KG1 (cell line): Measurements from ENCODE around the gene SMG7.

ENCODE experiments used
- DNase-seq: peaks from one replicate; lab custom pipeline; 2025; lab: John Stamatoyannopoulos, UW

Gene SMG7

DNA sequence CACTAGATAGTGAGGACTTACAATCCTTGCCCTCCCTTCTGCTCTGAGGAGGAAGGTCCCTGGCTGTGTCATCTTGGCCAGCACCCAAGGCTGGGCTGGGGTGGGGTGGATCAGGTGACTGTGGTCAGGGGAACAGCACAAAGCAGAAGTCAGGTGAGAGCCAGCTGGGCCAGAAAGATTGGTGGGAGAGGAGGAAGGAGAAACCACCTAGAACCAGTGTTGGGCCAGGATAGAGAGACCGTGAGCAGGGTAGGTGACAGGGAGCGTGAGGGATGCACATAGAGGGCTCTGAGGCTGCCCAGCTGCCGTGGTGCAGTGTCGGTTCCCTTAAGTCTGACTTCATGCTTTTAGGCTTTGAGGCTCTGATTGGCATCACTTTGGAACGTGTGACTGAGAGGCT, 95.3 kb downstream of the SMG7 start:
- DNase-seq = peak; percentile 59

DNA sequence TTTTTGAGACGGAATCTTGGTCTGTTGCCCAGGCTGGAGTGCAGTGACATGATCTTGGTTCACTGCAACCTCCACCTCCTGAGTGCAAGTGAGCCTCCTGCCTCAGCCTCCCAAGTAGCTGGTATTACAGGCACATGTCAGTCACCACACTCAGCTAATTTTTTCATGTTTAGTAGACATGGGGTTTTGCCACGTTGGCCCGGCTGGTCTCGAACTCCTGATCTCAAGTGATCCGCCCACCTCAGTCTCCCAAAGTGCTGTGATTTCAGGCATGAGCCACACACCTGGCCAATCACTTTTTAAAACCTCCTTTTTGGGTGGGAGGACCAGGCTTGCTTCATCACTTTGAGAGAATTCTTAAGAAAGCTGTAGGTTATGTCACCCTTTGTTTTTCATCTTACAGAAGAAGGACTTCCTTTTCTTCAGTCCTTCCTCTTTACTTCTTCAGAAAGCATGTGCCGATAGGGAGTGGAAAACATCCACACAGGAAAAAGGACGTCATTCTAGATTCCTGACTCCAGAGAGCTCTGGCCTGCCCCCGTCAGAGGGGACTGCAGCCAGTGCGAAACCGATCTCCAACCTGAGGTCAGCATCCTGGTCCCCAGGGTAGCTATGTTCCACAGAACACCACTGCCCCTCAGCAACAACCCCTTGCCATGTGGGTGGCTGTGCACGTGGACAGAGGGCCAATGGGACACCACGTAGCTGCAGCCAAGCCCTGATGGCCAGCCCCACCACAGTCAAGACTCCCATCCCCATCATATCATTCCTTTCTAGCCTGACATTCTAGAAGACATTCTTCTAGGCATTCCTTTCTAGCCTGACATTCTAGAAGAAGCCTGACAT, 96.1 kb downstream of the SMG7 start:
- DNase-seq = no peak

DNA sequence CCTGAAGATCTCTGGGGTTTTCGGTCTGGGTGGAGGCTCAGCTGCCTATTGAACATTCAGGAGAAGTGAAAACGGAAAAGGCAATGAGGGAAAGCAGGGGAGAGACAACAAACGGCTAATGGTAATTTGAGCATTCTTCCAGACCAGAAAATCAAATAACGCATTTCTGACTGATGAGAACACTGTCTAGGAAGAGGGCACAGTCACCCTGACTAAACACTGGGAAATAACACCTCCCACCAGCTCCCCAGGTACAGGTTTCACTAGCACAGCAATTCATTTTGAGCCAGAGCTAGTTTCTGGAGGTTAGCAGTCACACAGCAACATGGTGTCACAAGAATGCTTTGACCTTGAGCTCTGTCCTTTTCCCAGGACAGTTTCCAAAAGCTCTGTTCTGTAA, 96.8 kb downstream of the SMG7 start:
- DNase-seq = no peak

DNA sequence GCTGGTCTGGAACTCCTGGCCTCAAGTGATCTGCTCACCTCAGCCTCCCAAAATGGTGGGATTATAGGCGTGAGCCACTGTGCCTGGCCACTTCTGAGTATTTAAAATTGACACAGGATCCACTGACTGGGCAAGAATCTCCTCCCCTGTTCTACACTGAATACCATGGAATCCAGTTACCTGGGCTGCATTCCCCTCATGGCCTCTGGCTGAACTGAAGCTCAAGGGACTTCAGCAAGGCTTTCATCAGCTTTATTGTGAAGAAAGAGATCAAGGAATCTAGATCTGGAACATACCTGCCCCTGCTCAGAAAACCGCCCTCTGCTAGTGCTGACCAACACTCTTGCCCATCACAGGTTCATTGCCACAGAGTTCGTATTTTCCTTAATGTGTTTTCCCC, 97.5 kb downstream of the SMG7 start:
- no peak for DNase-seq

DNA sequence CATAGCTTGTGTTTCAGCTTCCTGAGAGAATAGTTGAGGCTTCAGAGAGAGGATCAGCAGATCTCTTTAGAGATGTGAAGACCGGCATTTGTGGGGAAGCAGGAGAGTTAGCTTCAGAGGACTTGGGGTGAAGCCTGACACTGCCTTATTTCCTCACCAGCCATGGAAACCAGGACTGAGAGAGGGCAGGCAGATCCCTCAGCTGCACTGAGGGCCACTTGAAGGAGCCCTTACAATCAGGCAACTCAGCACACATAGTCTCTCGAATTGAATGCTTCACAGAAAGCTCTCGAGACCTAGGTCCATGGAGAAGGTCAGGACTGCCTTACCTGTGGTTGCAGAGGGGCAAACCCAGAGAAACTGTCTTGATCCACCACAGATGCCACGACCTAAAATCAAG, 98.2 kb downstream of the SMG7 start:
- DNase-seq = no peak

DNA sequence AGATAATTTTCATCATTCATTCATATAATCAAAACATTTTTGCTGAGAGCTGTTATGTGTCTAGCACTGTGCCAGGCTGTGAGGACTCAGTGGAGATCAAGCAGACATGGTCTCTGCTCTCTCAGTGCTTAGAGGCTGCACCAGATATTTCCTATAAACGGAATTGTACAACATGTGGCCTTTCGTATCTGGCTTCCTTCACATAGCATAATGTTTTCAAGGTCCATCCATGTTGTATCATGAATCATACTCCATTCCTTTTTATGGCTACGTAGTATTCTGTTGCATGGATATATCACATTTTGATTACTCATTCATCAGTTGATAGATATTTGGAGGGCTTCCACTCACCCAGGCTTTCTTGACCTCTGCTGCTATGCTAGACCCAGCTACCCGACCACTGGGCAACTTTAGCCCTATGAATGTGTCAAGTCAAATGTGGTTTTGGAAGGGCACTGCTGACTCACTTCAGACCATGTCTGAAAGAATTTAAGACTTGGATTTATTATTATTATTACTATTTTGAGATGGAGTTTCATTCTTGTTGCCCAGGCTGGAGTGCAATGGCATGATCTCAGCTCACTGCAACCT, 99.5 kb downstream of the SMG7 start:
- DNase-seq = no peak

DNA sequence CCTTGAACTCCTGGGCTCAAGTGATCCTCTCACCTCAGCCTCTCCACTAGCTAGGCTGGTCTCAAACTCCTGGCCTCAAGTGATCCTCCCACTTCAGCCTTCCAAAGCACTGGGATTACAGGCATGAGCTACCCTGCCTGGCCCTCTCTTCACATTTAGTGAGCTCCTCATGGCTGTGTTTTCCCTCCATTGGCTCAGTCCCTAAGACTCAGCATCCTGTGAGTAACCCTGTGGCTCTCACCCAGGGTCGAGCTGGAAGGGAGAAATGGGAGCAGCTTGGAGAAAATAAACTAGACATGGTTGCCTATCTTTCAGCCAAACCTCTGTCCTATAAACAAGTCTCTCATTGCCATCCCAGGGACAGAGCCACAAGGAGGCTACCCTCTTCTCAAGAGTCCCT, 100.4 kb downstream of the SMG7 start:
- no peak for DNase-seq

DNA sequence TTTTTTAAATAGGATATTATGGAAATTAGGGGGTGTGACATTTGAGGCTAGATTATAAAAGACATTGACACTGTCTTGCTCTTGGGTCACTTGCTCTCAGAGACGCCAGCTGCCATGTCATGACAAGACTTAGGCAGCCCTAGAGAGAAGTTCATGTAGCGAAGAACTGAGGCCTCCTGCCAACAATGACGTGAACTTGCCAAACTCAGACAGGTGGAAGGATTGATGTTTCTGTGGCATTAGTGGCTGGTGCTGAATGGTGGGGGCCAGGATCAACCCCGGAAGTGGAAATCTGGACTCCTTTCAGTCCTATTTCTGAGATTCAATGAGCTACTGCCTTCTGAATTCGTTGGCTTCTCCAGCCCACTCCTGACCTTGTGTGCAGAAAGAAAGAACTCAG, 103.3 kb downstream of the SMG7 start:
- no peak for DNase-seq

DNA sequence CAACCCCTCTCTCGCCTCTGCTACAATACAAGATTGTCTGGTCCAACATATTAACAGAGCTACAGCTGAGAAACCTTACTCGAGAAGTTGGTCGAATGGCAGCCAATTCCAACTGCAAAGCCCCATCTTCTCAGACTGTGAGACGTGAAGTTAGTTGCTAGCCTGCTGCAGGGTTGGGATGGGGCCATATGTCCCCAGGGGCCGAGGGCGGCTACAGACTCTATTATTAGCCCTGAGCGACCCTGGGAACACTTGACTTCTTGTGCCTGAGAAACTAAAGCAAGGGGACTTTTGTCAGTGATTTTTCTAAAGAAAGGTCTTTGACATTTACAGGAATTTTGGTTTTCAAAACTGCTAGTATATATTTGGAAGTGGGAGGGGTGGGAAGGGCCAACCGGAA, 104.2 kb downstream of the SMG7 start:
- no peak for DNase-seq

DNA sequence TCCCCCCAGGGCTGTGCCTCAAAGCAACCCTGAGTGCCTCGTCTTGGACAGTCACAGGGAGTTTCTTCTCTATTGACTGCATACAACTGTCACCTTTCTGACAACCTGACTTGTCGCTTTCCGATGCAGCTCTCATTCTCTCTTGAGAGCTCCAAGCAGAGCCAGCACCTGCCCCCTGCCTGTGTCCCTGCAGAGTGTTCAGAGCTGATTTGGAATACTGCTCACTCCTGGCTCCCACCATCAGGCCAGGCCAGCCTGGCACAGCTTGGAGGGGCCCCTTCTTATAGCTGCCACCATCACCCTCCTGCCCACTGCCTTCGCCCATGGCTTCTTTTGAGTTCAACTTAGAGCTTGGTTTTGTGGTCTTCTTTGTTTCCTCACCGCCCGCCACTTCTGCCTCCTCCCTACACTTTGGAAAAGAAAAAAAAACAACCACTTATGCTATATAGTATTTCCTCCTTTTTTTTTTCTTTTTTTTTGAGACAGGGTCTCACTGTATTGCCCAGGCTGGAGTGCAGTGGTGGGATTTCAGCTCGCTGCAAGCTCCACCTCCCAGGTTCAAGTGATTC, 105.7 kb downstream of the SMG7 start:
- peak; percentile 43 for DNase-seq

DNA sequence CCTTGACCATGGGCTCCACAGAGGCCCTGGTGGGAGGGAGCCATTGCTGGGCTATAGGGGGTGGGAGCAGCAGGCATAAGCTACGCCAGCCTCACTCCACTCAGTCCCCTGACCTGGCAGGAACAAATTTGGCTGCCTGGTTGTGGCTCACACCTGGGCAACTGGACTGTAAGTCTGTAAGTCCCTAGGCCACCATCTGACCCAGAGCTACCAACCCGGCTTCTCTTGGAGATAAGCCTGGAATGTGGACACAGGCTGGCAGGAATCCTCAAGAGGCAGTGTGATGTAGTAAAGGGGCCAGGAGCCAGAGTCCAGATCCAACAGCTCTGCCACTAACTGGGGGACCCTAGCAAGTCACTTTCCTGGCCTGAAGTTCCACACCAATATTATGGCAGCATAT, 106.6 kb downstream of the SMG7 start:
- DNase-seq = no peak

DNA sequence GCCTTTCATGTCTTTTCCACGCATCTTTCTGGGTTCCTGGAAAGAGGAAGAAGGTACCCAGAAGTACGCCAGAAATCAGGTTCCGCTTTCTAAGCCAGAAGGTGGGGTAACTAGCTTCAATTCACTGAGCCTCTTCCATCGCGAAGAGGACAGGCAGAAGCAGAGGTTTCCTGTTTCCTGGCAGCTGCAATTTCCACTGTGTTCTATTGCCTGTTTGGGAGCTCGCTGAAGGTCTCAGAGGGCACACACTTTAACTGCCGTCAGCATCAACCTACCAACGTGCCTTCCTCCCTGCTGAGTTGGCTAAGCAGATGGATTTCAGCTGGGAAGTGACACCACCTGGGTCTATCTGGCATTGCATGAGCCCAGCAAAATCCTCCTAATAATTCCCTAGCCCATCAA, 108.0 kb downstream of the SMG7 start:
- DNase-seq = peak; percentile 90

DNA sequence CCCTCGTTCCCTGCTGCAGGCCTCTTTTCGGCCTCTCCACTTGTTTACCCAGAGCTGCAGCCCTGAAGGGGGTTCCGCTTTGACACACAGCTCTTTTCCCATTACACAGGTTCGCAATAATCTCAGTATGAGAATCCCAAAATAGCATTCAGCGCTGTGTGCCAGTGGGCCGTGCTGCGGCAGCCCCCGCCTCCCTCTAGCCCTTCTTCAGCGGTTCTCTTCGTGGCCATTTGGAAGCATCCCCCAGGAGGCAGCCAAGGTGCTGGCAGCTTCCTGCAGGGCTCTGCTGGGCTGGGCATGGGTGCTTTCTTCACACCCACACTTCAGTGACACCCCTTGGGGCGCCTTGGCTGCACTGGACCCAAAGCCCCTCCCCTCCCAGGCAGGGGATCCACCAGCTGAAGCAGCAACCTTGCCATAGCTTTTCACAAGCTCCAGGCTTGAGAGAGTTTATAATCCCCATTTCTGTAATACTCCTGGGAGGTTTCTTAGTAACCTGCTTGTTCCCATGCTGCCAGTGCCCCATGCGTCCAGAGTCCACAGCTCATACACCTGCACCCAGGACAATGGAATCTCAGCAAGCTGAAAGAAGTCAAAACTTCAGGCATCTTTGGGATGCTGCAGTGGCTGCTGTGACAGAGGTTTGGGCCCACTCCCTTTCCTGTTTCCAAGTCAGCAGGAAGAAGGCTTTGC, 109.9 kb downstream of the SMG7 start:
- DNase-seq = no peak

DNA sequence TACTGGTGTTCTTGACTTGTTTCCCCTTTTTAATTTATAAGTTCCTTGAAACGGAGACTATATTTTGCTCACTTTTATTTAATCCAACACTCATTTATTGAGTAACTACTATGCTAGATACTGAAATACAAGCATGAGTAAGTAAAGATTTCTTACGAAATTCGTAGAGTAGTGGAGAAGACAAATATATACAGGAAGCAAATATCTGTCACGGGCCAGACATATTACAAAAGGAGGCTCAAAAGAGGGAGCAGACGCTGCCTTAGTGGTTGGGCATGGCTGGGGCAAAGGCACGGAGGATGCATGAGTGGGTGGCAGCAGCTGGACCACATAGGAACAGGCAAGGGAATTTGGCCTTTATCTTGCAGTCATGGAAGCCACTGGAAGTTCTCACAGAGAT, 111.2 kb downstream of the SMG7 start:
- no peak for DNase-seq

DNA sequence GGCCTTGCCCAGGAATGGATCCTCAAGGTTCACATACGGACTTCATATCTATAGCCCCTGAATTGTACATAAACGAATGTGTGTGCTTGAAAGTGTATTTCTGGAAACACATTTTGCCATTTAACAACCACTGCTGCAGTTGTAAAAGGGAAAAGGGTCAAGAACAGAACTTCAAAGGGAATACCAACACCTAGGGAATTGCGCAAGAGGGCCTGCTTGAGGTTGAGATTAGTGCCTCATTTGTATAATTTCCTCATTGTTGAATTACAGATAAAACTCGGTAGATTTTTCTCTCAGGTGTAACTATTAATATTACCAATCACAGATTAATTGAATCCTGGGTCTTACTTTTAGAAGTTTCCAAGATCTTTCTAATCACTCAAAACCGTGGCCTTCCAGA, 111.8 kb downstream of the SMG7 start:
- no peak for DNase-seq

DNA sequence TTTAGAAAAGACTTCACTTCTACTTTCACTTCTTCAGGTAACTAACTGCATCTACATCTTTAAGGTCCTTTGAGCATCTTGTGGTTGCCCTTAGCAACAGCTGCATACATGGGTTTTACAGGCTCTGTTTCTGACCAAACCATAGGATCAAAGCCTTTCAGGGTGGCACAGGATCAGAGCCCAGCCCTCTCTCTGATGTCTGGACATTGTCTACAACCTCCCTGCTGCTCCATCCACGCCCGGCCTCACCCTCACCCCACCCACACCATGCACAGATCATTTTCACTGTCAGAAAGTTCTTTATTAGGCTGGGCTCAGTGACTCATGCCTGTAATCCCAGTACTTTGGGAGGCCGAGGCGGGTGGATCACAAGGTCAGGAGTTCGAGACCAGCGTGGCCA, 112.7 kb downstream of the SMG7 start:
- DNase-seq = no peak

DNA sequence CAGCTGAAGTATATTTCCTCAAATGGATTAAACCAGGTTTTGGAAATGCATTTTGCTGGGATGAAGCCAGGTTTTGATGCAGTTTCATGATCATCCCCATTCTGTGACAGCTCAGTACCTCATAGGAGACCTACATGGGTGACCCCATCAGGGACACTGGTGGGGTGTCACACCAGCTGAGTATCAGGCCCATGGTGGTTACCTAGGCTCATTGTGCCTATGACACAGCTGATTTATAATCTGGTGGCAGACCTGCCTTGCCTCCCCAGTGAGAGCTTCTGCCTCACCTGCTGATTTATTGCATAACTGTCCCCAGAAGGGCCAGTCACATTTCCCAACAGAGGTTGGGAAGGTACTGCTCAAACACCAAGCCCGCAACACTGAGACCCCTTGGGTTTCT, 114.2 kb downstream of the SMG7 start:
- DNase-seq = no peak

DNA sequence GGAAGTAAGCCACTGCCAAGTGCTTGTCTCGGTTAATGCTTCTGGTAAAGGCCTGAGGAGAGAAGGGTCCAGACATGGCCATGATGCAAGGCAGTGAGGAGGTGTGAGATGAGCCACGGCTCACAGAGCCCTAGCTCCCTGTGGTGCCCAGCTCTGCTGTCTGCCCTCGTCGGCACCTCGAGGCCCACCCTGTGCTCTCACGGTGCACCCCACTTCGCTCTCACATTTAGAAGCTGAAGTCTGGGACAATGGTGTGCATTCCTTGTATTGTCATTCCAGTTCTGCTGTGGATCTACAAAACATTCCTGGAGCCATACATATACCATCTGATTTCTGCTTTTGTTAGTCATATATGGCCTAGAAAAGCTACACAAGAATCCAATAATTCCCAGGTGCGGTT, 114.6 kb downstream of the SMG7 start:
- no peak for DNase-seq

DNA sequence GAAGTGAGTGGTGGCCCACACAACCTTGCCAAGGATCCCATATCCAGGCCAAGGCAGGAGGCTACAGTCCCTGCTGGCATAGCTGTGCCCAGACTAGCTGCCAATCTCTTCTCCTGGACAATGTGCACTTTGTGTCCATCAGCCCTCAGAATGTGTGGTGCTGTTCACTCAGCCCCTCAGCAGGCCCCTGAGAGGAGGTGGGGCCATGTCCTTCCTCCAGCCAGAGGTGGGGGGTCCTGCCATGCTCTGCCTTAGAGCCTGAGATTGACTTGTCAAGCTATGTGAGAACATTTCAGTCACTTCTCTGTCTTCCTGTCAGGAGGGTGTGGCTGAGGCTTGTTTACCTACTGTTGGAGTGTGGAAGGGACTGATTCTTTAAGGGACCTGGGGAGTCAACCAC, 116.5 kb downstream of the SMG7 start:
- DNase-seq = no peak

DNA sequence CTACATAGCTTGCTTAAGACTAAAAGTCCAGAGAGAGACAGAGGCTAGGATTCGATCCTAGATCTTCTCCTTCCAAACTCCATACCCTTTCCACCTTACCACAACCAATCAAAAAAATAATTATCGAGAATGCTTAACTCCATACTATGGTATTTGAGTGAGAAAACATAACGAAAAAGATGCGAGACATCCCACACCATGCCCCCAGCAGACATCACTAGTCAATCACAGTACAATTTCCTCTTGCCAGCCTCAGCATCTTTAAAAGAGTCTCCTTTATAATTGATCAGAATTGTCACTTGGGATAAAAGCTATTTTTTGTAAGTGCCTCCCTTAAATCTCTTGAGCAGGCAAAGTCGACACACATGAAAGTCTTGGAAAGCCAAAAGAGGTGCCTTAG, 117.1 kb downstream of the SMG7 start:
- no peak for DNase-seq

DNA sequence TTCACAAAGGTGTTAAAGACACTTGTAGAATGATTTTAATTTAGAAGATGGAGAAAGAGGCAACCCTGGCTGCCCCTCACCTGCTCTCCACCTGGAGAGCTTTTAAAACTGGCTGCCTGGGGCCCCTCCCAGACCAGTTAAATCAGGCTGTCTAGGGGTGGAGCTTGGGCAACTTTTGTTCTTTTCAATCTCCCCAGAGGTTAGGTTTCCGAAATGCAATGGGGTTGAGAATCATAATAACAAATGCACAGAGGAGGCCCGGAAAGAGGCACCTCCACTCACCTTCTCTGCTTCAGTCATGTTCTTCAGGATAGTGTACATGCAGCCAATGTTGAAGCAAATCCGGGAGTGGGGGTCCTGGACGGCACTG, 117.6 kb downstream of the SMG7 start:
- DNase-seq = no peak

DNA sequence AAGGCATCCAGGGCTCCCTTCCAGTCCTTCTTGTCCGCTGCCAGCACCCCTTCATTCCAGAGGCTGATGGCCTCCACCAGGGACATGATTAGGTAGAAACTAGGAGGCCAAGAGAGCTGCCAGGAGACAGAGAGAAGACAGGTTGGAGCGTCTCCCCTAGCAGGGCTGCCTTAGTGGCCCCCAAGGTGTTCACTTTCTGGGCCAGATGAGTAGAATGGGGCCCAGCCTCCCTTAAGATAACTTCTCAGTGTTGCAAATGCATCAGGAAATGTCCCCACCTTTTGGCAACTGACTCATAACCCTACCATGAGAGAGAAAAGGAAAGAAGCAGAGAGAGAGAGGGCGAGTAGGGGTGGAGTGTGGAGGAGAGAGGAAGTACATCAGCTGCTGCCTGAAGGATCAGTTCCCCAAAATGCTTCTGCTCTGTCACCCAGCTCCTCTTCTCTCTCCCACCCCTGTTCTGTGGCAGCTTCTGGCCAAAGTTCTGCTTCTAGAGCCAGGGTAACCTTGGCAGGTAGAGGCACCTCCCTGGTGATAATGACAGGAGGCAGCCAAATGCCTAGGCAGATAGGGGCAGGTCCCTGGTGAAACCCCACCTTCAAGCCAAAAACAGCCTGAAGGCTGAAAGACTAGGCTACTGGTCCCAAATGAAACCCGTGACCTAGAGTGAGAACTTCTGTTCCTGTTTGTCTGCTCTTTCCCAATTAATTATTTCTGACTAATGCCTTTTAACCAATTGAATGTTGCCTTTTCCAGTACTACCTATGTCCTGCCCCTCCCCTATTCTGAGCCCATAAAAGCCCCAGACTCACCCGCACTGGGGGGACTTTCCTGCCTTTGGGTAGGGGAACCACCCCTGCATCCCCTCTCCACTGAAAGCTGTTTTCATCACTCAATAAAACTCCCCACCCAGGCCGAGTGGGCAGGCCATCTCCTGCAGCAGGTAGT, 118.2 kb downstream of the SMG7 start, which contains the start of gene NCF2:
Gene NCF2, minus strand, starts transcription at position 216 of the 948 bp plus-strand sequence. Its CDS starts 130 bp downstream, at position 86.
- DNase-seq = peak; percentile 75
